ENCODE results near the gene ADD2.

The ADD2 gene

GRCh38 chr2:70703900-70704549 lies 64.0 kb downstream of the ADD2 start:
- no peak for DNase-seq (ENCODE audit: low read depth in 2 of 2)

GRCh38 chr2:70702711-70703395 lies 65.1 kb downstream of the ADD2 start:
- DNase-seq (ENCODE audit: low read depth in 2 of 2): no peak

GRCh38 chr2:70698847-70699246 lies 69.2 kb downstream of the ADD2 start:
- DNase-seq (ENCODE audit: low read depth in 2 of 2): no peak

- no peak for DNase-seq (ENCODE audit: low read depth in 2 of 2)
These were observed 70.2 kb downstream of the ADD2 start for GRCh38 chr2:70697603-70698383.

- no peak for DNase-seq (ENCODE audit: low read depth in 2 of 2)
These were observed 71.9 kb downstream of the ADD2 start for GRCh38 chr2:70696142-70696541.

- DNase-seq (ENCODE audit: low read depth in 2 of 2): no peak
These were observed 75.7 kb downstream of the ADD2 start for GRCh38 chr2:70692256-70692655.

GRCh38 chr2:70691497-70692140 lies 76.4 kb downstream of the ADD2 start:
- no peak for DNase-seq (ENCODE audit: low read depth in 2 of 2)

GRCh38 chr2:70690846-70691245 lies 77.2 kb downstream of the ADD2 start:
- DNase-seq (ENCODE audit: low read depth in 2 of 2): no peak

- no peak for DNase-seq (ENCODE audit: low read depth in 2 of 2)
These were observed 79.6 kb downstream of the ADD2 start for GRCh38 chr2:70688427-70688826.

GRCh38 chr2:70687461-70687795 lies 80.6 kb downstream of the ADD2 start:
- DNase-seq (ENCODE audit: low read depth in 2 of 2): no peak

- no peak for DNase-seq (ENCODE audit: low read depth in 2 of 2)
These were observed 81.2 kb downstream of the ADD2 start for GRCh38 chr2:70686577-70687460.

- DNase-seq (ENCODE audit: low read depth in 2 of 2): no peak
These were observed 82.2 kb downstream of the ADD2 start for GRCh38 chr2:70685771-70686171.

- DNase-seq (ENCODE audit: low read depth in 2 of 2): no peak
These were observed 83.0 kb downstream of the ADD2 start for GRCh38 chr2:70684846-70685622.

GRCh38 chr2:70683455-70683854 lies 84.5 kb downstream of the ADD2 start:
- no peak for DNase-seq (ENCODE audit: low read depth in 2 of 2)

- no peak for DNase-seq (ENCODE audit: low read depth in 2 of 2)
These were observed 87.3 kb downstream of the ADD2 start for GRCh38 chr2:70680735-70681134.

- DNase-seq (ENCODE audit: low read depth in 2 of 2): no peak
These were observed 88.7 kb downstream of the ADD2 start for GRCh38 chr2:70679259-70679658.

- no peak for DNase-seq (ENCODE audit: low read depth in 2 of 2)
These were observed 89.3 kb downstream of the ADD2 start for GRCh38 chr2:70678576-70679143.

GRCh38 chr2:70676301-70677035 lies 91.5 kb downstream of the ADD2 start:
- DNase-seq (ENCODE audit: low read depth in 2 of 2): no peak

GRCh38 chr2:70675862-70676261 lies 92.1 kb downstream of the ADD2 start:
- DNase-seq (ENCODE audit: low read depth in 2 of 2): no peak
